ENCODE measurements around the gene TIAM1.

DNA sequence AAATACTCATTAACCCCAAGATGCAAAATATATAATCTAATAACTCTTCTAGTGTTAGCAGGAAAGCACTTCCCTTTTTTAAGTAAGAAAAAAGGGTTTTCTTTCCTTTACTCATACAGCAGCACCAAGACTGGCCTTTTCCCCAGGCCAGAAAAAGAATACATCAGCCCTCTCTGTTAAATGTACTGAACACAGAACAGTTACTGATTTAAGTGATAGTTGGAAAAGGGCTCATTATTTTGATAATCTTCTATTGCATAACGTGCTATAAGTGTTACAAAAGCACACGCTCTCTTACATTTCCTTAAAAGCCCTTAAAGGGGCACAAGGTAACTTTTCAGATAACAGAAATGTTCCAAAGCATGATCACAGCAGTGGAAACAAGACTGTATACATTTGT lies 142.9 kb downstream of the TIAM1 start:
- TF ChIP-seq, protein P1, sequence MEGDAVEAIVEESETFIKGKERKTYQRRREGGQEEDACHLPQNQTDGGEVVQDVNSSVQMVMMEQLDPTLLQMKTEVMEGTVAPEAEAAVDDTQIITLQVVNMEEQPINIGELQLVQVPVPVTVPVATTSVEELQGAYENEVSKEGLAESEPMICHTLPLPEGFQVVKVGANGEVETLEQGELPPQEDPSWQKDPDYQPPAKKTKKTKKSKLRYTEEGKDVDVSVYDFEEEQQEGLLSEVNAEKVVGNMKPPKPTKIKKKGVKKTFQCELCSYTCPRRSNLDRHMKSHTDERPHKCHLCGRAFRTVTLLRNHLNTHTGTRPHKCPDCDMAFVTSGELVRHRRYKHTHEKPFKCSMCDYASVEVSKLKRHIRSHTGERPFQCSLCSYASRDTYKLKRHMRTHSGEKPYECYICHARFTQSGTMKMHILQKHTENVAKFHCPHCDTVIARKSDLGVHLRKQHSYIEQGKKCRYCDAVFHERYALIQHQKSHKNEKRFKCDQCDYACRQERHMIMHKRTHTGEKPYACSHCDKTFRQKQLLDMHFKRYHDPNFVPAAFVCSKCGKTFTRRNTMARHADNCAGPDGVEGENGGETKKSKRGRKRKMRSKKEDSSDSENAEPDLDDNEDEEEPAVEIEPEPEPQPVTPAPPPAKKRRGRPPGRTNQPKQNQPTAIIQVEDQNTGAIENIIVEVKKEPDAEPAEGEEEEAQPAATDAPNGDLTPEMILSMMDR (IDR thresholded peaks at IDR 0.05): no peak
- TF ChIP-seq POLR2A (IDR thresholded peaks at IDR 0.05): no peak
